Putamen (tissue), 1 donor: Measurements from ENCODE around the gene RARS1.
A peak's percentile ranks its signal among the peaks of the same experiment; 100 is the strongest.
"Not testable (repeated sequence)": the region's sequence is repeated elsewhere in the genome, so short reads cannot be mapped to it uniquely, and the experiment has no call there.

Source experiments
- DNase-seq: peaks from one replicate; pipeline ENCODE4 v3.0.0-alpha.2; 2016; ENCODE audit warnings: low spot score

Gene RARS1

GRCh38 chr5:168481330-168481788 is 4.9 kb upstream of the RARS1 start:
- peak; percentile 46 for DNase-seq

- peak; percentile 8 for DNase-seq
Measured at GRCh38 chr5:168482361-168482760, 3.9 kb upstream of the RARS1 start.

- DNase-seq, result no peak
Measured at GRCh38 chr5:168489059-168489458, 2.8 kb downstream of the RARS1 start.

GRCh38 chr5:168494057-168494555 is 7.8 kb downstream of the RARS1 start:
- DNase-seq, result no peak

- no peak for DNase-seq
Measured at GRCh38 chr5:168502563-168503237, 16.4 kb downstream of the RARS1 start.

- no peak for DNase-seq
Measured at GRCh38 chr5:168513861-168514428, 27.7 kb downstream of the RARS1 start.

GRCh38 chr5:168525856-168526255 is 39.6 kb downstream of the RARS1 start:
- no peak for DNase-seq

GRCh38 chr5:168527756-168528295 is 41.6 kb downstream of the RARS1 start:
- no peak for DNase-seq

GRCh38 chr5:168528521-168529373 is 42.5 kb downstream of the RARS1 start, which contains the start of gene FBLL1:
Gene FBLL1, plus strand, starts transcription at chr5:168529305. Its CDS starts 200 bp downstream, at chr5:168529505.
- peak; percentile 35 for DNase-seq

- DNase-seq, result no peak
Measured at GRCh38 chr5:168529374-168530234, 43.3 kb downstream of the RARS1 start.

GRCh38 chr5:168530621-168531150 is 44.4 kb downstream of the RARS1 start:
- no peak for DNase-seq

GRCh38 chr5:168531191-168531590 is 44.9 kb downstream of the RARS1 start:
- DNase-seq, result no peak

- peak; percentile 16 for DNase-seq
Measured at GRCh38 chr5:168531987-168532864, 46.0 kb downstream of the RARS1 start.

- not testable (repeated sequence) for DNase-seq
Measured at GRCh38 chr5:168534351-168534750, 48.1 kb downstream of the RARS1 start.

- no peak for DNase-seq
Measured at GRCh38 chr5:168537176-168537575, 50.9 kb downstream of the RARS1 start.

- no peak for DNase-seq
Measured at GRCh38 chr5:168549554-168549953, 63.3 kb downstream of the RARS1 start.

- no peak for DNase-seq
Measured at GRCh38 chr5:168550656-168551055, 64.4 kb downstream of the RARS1 start.

GRCh38 chr5:168552146-168552545 is 65.9 kb downstream of the RARS1 start:
- DNase-seq, result no peak

GRCh38 chr5:168553377-168554130 is 67.3 kb downstream of the RARS1 start:
- DNase-seq, result no peak
